Activated CD4-positive, alpha-beta memory T cell treated with anti-CD3 and anti-CD28 coated beads, Interleukin-2, amount 10 ng/mL, durations not matched to agents 7 days and 5 days (primary cell): ENCODE measurements around the gene MYH9. TPM values are rescaled to one million over a fixed set of nuclear protein-coding genes. Genes with fewer than 3 reads are reported as not detected.
A peak's percentile ranks its signal among the peaks of the same experiment; 100 is the strongest.

Experiments used
- CTCF ChIA-PET: fragments of 350-600 bp; sonication (Branson Sonifier 250); formaldehyde crosslinking; loops from one replicate; lab custom pipeline; 2021; ENCODE audit warnings: antibody characterized with exemption, inconsistent platforms; lab: Charles Lee
- POLR2A ChIA-PET: fragments of 350-600 bp; sonication (Branson Sonifier 250); formaldehyde crosslinking; loops from one replicate; lab custom pipeline; 2021; ENCODE audit warnings: antibody characterized with exemption; lab: Charles Lee
- DNase-seq: peaks from one replicate; pipeline ENCODE4 v3.0.0-alpha.2; 2020
- H3K27ac Mint-ChIP-seq: one replicate; pipeline ENCODE4 v1.8.0; 2021; ENCODE audit warnings: mild to moderate bottlenecking, mixed read lengths
- H3K27me3 Mint-ChIP-seq: one replicate; pipeline ENCODE4 v1.8.0; 2021; ENCODE audit warnings: mixed read lengths
- H3K36me3 Mint-ChIP-seq: one replicate; pipeline ENCODE4 v1.8.0; 2021; ENCODE audit warnings: low read depth, mixed read lengths
- H3K4me1 Mint-ChIP-seq: one replicate; pipeline ENCODE4 v1.8.0; 2021; ENCODE audit warnings: mixed read lengths
- H3K4me3 Mint-ChIP-seq: one replicate; pipeline ENCODE4 v1.8.0; 2021; ENCODE audit warnings: mild to moderate bottlenecking, mixed read lengths
- H3K9me3 Mint-ChIP-seq: one replicate; pipeline ENCODE4 v1.8.0; 2021; ENCODE audit warnings: mixed read lengths
- total RNA-seq, 2 experiments: library from RNA; stranded (reverse); gene quantifications; one replicate each; pipeline ENCODE4 v1.2.3, GENCODE V29; 2021

Gene MYH9
- total RNA-seq, 2 experiments from 2014 or later, result 840 to 865 TPM

DNA sequence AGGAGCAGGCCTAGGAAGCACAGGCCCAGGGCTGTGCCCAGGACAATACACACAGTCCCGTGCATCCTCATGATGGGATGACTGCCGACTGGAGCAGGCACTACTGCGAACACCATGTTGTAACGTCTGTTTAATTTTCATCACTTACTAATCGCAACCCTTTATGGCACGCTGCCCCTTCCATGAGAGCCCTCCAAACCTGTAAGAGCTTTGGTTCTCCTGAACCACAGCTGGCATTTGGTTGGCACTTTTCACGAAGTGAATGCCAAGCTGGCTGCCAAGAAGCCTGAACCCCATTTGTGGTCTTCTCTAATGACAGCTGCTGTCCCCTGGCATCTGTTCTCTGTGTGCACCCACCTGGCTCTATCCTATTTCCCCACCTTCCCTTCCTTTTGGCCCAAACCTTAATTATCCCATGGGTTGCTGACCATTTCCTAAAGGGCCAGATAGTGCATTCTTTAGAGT lies 98.3 kb downstream of the MYH9 start:
- peak overlapping the region; percentile 66 for H3K4me3 Mint-ChIP-seq
- CTCF ChIA-PET, result interaction anchor here (0.6 to 1.5 kb wide), 4 partner anchors 10 to 92 kb away, joined by 3 to 8 read pairs (median 3); no protein-coding TSS in a partner anchor
- POLR2A ChIA-PET, result interaction anchor here (0.7 to 3.7 kb wide), 7 partner anchors 8 to 49 kb away, joined by 3 to 21 read pairs (median 3); no protein-coding TSS in a partner anchor

GRCh38 chr22:36288571-36289405 lies 99.0 kb downstream of the MYH9 start:
- Mint-ChIP-seq H3K27me3 (no peaks in the 10 kb centered on the region), H3K36me3 (peaks cover 89% of the 10 kb centered on the region), H3K4me1 (peaks cover 66% of the 10 kb centered on the region), H3K9me3 (no peaks in the 10 kb centered on the region), H3K27ac (peak overlapping the region; percentile 71), H3K4me3 (peak overlapping the region; percentile 13)
- POLR2A ChIA-PET, result interaction anchor here (0.7 to 3.7 kb wide), 8 partner anchors 9 to 48 kb away, joined by 3 to 21 read pairs (median 3); no protein-coding TSS in a partner anchor
- CTCF ChIA-PET, result interaction anchor here (0.6 to 1.5 kb wide), 6 partner anchors 11 to 167 kb away, joined by 3 to 8 read pairs (median 3); no protein-coding TSS in a partner anchor
- DNase-seq, result no peak

More for the DNA sequence above, 98.3 kb downstream of the MYH9 start:
- Mint-ChIP-seq H3K9me3 (no peaks in the 10 kb centered on the region), H3K27ac (peak overlapping the region; percentile 92), H3K27me3 (no peaks in the 10 kb centered on the region), H3K4me1 (peaks cover 71% of the 10 kb centered on the region), H3K36me3 (peaks cover 90% of the 10 kb centered on the region)
- DNase-seq, result no peak

GRCh38 chr22:36287881-36288515 lies 99.8 kb downstream of the MYH9 start:
- CTCF ChIA-PET, result interaction anchor here (1.1 to 3.1 kb wide), 5 partner anchors 12 to 168 kb away, joined by 3 to 26 read pairs (median 3); partner anchors contain the start of gene APOL2
- H3K9me3 Mint-ChIP-seq, result no peaks in the 10 kb centered on the region
- POLR2A ChIA-PET, result interaction anchor here (1.6 to 3.7 kb wide), 2 partner anchors 10 to 11 kb away, joined by 5 to 21 read pairs; no protein-coding TSS in a partner anchor
- H3K27me3 Mint-ChIP-seq, result no peaks in the 10 kb centered on the region
- H3K4me1 Mint-ChIP-seq, result peaks cover 59% of the 10 kb centered on the region
- no peak for DNase-seq
- no peak overlapping the region for H3K4me3 Mint-ChIP-seq
- H3K27ac Mint-ChIP-seq, result peak overlapping the region; percentile 71
- peaks cover 87% of the 10 kb centered on the region for H3K36me3 Mint-ChIP-seq

DNA sequence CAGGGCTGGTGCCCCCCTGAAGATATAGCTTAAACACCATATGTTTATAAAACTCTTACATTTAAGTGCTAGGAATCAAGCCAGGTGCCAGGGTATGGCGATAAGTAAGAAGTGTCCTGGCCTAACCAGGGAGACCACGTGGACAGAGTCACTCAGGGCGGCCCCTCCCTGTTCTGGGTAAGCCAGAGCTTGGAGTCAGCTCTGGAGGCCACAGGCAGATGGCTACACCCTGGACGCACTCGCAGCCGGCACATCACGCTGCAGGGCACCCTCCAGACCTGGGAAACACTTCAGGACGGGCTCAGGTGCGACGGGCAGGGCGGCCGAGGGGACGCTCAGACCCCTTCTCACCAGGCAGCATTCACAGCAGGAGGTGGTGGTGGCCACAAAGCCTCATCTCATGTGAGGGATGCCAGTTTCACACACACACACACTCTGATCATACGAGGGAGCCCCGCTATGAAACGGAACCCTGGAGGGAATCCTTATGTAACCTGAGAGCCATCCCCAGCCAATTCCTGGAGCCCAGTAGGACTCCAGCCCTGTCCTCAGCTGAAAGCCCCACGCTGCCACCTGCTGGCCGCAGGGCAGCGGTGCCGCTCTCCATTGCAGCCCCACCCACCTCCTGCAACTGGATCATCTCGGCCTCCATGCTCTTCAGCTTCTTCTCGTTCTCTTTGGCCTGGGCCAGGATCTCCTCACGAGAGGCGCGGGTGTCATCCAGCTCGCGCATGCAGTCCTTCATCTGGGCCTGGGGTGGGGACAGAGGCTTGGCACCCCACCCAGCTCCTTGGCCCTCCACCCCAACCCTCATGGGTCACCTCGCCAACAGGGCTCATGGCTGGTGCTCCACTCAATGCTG lies 101.4 kb downstream of the MYH9 start:
- POLR2A ChIA-PET, result interaction anchor here (1.2 to 2.5 kb wide), 6 partner anchors 9 to 84 kb away, joined by 3 to 10 read pairs (median 4); partner anchors contain the start of gene APOL4
- Mint-ChIP-seq H3K36me3 (peaks cover 88% of the 10 kb centered on the region), H3K27ac (peak overlapping the region; percentile 76), H3K4me1 (peaks cover 45% of the 10 kb centered on the region), H3K9me3 (no peaks in the 10 kb centered on the region), H3K27me3 (no peaks in the 10 kb centered on the region), H3K4me3 (no peak overlapping the region)
- DNase-seq, result peak; percentile 71
- CTCF ChIA-PET, result interaction anchor here (0.8 to 3.1 kb wide), 15 partner anchors 10 to 220 kb away, joined by 3 to 26 read pairs (median 4); partner anchors contain the start of genes APOL1 and APOL2

DNA sequence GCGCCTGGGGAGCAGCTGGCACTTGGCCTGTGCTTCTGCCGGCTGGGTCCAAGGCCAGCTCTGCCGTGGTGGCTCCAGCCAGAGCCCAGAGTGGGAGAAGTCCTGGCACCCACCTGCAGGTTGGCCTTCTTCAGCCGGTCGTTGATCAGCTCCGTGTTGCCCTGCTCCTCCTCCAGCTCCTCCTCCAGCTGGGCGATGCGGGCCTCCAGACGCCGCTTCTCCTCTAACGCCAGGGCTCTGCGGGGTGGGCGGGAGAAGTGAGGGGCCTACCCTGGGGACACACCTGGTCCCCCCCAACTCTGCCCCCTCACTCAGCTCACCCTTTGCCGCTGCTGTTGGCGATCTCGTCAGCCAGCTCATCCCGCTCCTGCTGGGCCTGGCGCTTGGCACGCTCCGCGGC lies 102.2 kb downstream of the MYH9 start:
- POLR2A ChIA-PET, result interaction anchor here (1.6 to 2.5 kb wide), 5 partner anchors 8 to 84 kb away, joined by 3 to 10 read pairs (median 5); partner anchors contain the start of gene APOL4
- peaks cover 88% of the 10 kb centered on the region for H3K36me3 Mint-ChIP-seq

GRCh38 chr22:36285017-36285416 lies 102.8 kb downstream of the MYH9 start:
- CTCF ChIA-PET, result interaction anchor here (1.0 to 3.1 kb wide), 4 partner anchors 9 to 105 kb away, joined by 3 to 26 read pairs (median 6); no protein-coding TSS in a partner anchor
- Mint-ChIP-seq H3K27ac (no peak overlapping the region), H3K4me3 (no peak overlapping the region), H3K4me1 (peaks cover 37% of the 10 kb centered on the region), H3K9me3 (no peaks in the 10 kb centered on the region), H3K36me3 (peaks cover 87% of the 10 kb centered on the region), H3K27me3 (no peaks in the 10 kb centered on the region)
- POLR2A ChIA-PET, result interaction anchor here (1.6 to 2.5 kb wide), 4 partner anchors 8 to 83 kb away, joined by 4 to 10 read pairs (median 6); partner anchors contain the start of gene APOL4
- DNase-seq, result no peak

More for the DNA sequence above, 102.2 kb downstream of the MYH9 start:
- CTCF ChIA-PET, result interaction anchor here (0.8 to 3.1 kb wide), 8 partner anchors 10 to 105 kb away, joined by 3 to 26 read pairs (median 6); partner anchors contain the start of gene APOL1
- Mint-ChIP-seq H3K9me3 (no peaks in the 10 kb centered on the region), H3K27ac (no peak overlapping the region), H3K27me3 (no peaks in the 10 kb centered on the region), H3K4me3 (no peak overlapping the region), H3K4me1 (peaks cover 41% of the 10 kb centered on the region)
- no peak for DNase-seq

- Mint-ChIP-seq H3K27me3 (no peaks in the 10 kb centered on the region), H3K9me3 (no peaks in the 10 kb centered on the region), H3K27ac (peak overlapping the region; percentile 3), H3K4me3 (no peak overlapping the region), H3K4me1 (peaks cover 30% of the 10 kb centered on the region), H3K36me3 (peaks cover 84% of the 10 kb centered on the region)
- ChIA-PET POLR2A (interaction anchor here (2.2 kb wide), 1 partner anchor 9 kb away, joined by 6 read pairs; no protein-coding TSS in a partner anchor), CTCF (no interaction called here)
- no peak for DNase-seq
These were observed 103.6 kb downstream of the MYH9 start for GRCh38 chr22:36284171-36284571.

GRCh38 chr22:36282328-36282831 lies 105.4 kb downstream of the MYH9 start:
- Mint-ChIP-seq H3K27ac (no peak overlapping the region), H3K4me3 (no peak overlapping the region), H3K36me3 (peaks cover 71% of the 10 kb centered on the region), H3K27me3 (no peaks in the 10 kb centered on the region), H3K9me3 (no peaks in the 10 kb centered on the region), H3K4me1 (peaks cover 23% of the 10 kb centered on the region)
- POLR2A ChIA-PET, result interaction anchor here (1.1 kb wide), 1 partner anchor 14 kb away, joined by 3 read pairs; no protein-coding TSS in a partner anchor
- DNase-seq, result no peak
- CTCF ChIA-PET, result no interaction called here

DNA sequence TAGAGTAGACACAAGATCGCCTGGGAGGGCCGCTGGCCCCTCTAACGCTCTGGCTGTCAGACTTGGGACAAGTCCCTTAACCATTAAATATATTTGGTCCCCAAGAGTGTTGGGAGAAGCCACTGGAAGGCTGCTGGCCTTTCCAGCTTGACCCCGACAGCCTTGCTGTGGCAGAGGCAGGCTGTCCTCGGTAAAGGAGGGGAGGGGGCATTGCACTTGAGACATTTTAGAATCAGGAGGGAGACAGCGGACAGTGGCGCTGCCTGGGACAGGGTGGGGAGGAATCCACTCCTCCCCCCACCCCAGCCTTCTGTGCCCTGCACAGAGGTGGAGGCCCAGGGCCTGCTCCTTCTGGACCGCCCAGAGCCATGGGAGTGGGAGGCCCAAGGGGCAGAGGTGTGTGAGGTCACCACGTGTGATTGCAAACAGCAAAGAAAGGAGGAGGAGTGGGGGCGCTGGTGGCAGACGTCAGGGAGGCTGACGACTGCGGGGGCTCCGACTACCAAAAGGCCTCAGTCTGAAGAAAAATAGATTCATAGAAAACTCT lies 105.9 kb downstream of the MYH9 start:
- ChIA-PET POLR2A (interaction anchor here (0.9 to 1.6 kb wide), 3 partner anchors 10 to 17 kb away, joined by 3 to 4 read pairs (median 3); no protein-coding TSS in a partner anchor), CTCF (no interaction called here)
- DNase-seq, result no peak
- H3K27ac Mint-ChIP-seq, result no peak overlapping the region
- H3K4me1 Mint-ChIP-seq, result peaks cover 21% of the 10 kb centered on the region
- no peak overlapping the region for H3K4me3 Mint-ChIP-seq
- H3K9me3 Mint-ChIP-seq, result no peaks in the 10 kb centered on the region
- H3K36me3 Mint-ChIP-seq, result peaks cover 65% of the 10 kb centered on the region
- no peaks in the 10 kb centered on the region for H3K27me3 Mint-ChIP-seq

DNA sequence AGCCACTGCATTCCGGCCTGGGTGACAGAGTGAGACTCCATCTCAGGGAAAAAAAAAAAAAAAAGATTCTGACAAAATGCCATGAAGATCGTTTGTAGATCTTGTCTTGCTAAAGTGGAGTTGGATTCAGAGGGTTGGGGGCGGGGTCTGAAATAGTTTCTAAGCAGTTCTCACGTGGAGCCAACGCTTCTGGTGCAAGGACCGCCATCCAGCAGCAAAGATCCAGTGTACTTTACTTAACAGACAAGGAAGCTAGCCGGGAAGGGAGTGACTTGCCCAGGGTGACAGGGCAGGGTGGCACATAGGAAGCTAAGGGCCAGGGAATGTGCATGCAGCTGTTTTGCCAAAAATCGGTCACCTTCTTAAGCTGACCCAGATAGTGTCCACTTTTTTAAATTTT lies 107.4 kb downstream of the MYH9 start:
- ChIA-PET POLR2A (interaction anchor here (0.7 to 1.6 kb wide), 2 partner anchors 13 to 125 kb away, joined by 3 to 4 read pairs; no protein-coding TSS in a partner anchor), CTCF (interaction anchor here (0.6 to 0.9 kb wide), 3 partner anchors 42 to 171 kb away, joined by 3 read pairs; no protein-coding TSS in a partner anchor)
- Mint-ChIP-seq H3K4me3 (no peak overlapping the region), H3K36me3 (peaks cover 53% of the 10 kb centered on the region), H3K4me1 (peaks cover 22% of the 10 kb centered on the region), H3K9me3 (no peaks in the 10 kb centered on the region), H3K27me3 (no peaks in the 10 kb centered on the region), H3K27ac (no peak overlapping the region)
- DNase-seq, result no peak

DNA sequence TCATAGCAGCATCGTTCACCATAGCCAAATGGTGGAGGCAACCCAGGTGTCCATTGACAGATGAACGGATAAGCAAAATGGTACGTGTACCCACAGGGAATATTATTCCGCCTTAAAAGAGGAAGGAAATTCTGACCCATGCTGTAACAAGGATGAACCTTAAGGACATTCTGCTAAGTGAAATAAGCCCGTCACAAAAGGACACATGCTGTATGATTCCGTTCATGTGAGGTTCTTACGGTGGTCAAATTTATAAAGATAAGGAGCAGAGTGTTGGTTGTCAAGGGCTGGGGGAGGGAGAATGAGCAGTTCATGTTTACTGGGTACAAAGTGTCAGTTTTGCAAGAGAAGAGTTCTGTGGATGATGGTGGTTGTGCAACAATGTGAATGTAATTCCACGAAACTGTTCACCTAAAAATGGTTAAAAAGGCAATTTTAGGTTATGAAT lies 108.5 kb downstream of the MYH9 start:
- POLR2A ChIA-PET, result interaction anchor here (1.1 to 3.2 kb wide), 2 partner anchors 10 to 15 kb away, joined by 3 to 21 read pairs; no protein-coding TSS in a partner anchor
- H3K36me3 Mint-ChIP-seq, result peaks cover 42% of the 10 kb centered on the region
- peaks cover 30% of the 10 kb centered on the region for H3K4me1 Mint-ChIP-seq
- no peak overlapping the region for H3K4me3 Mint-ChIP-seq
- DNase-seq, result no peak
- no peaks in the 10 kb centered on the region for H3K9me3 Mint-ChIP-seq
- H3K27ac Mint-ChIP-seq, result no peak overlapping the region
- H3K27me3 Mint-ChIP-seq, result no peaks in the 10 kb centered on the region
- CTCF ChIA-PET, result interaction anchor here (1.5 to 6.1 kb wide), 5 partner anchors 7 to 207 kb away, joined by 5 to 26 read pairs (median 9); no protein-coding TSS in a partner anchor
